SK-N-SH treated with all-trans-retinoic acid at 6 μM for 48 hours (cell line): ENCODE measurements around the gene USP36.

ENCODE experiments used
- ARNTL ChIP-seq: fragments of 450-650 bp; formaldehyde crosslinking; IDR thresholded peaks from 2 replicates; pipeline ENCODE4 v1.5.0; 2020; ENCODE audit warnings: low read depth, mild to moderate bottlenecking, moderate library complexity, borderline replicate concordance
- OSR1 ChIP-seq: fragments of 250-450 bp; sonication (Bioruptor Pico); IDR thresholded peaks from 2 replicates; pipeline ENCODE4 v1.8.0; 2022; ENCODE audit warnings: moderate library complexity, mild to moderate bottlenecking, inconsistent platforms
- RARB ChIP-seq: fragments of 250-450 bp; sonication (Bioruptor Pico); IDR thresholded peaks from 2 replicates; pipeline ENCODE4 v1.8.0; 2021; ENCODE audit warnings: mild to moderate bottlenecking, moderate library complexity
- TOX ChIP-seq: fragments of 250-450 bp; sonication (Bioruptor Pico); IDR thresholded peaks from 2 replicates; pipeline ENCODE4 v1.8.0; 2021; ENCODE audit warnings: mild to moderate bottlenecking, moderate library complexity, borderline replicate concordance
- ZC3H10 ChIP-seq: fragments of 250-450 bp; sonication (Bioruptor Pico); IDR thresholded peaks from 2 replicates; pipeline ENCODE4 v1.5.1; 2021; ENCODE audit warnings: mild to moderate bottlenecking, moderate library complexity
- ZNF565 ChIP-seq: fragments of 450-650 bp; formaldehyde crosslinking; conservative IDR thresholded peaks from 2 replicates; pipeline ENCODE4 v1.5.0; 2020; ENCODE audit warnings: low read depth, mild to moderate bottlenecking, moderate library complexity
- ZNF8 ChIP-seq: fragments of 450-650 bp; formaldehyde crosslinking; IDR thresholded peaks from 2 replicates; pipeline ENCODE4 v1.5.0; 2020; ENCODE audit warnings: mild to moderate bottlenecking, moderate library complexity
- TF ChIP-seq, protein P1 (sequence below): fragments of 250-450 bp; sonication (Bioruptor Pico); IDR thresholded peaks from 2 replicates; pipeline ENCODE4 v1.8.0; 2020; ENCODE audit warnings: mild to moderate bottlenecking, moderate library complexity, borderline replicate concordance
- TF ChIP-seq, protein P2 (sequence below): fragments of 250-450 bp; sonication (Bioruptor Pico); IDR thresholded peaks from 2 replicates; pipeline ENCODE4 v1.5.1; 2021; ENCODE audit warnings: mild to moderate bottlenecking, moderate library complexity

DNA sequence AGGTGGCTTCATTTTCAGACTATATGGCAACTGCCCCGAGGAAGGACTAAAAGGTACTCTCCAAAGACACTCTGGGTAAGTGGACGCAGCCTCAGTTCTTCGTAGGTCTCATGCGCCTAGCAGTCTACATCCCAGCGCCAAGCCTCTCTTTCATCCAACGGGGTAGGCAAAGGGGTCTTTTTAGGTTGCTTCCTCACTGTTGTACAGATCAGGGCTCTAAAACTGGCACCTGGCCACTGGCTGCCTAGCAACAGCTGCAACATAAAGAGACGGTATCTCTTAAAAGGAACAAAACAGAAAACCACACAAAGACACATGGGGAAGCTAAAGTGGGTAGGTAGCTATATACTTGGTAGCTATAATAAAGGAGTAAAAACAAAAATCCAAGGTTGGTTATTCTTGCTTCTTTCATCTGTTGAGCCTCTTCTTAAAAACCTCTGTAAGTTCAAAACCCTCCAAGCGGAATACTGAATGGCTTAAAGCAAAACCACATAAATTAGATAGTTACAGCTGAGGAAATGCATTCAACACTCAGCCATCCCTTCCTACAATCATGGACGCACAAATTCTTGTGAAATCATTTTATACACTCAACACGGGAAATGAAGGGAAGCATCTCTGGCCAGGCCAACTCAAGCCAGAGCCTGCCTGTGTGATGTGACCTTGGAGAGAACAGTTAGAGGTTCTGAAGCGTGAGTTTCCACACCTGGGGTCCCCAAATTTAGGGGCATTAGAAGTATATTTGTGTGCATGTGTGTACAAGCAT, 81.2 kb downstream of the USP36 start:
- TF ChIP-seq, protein P1, sequence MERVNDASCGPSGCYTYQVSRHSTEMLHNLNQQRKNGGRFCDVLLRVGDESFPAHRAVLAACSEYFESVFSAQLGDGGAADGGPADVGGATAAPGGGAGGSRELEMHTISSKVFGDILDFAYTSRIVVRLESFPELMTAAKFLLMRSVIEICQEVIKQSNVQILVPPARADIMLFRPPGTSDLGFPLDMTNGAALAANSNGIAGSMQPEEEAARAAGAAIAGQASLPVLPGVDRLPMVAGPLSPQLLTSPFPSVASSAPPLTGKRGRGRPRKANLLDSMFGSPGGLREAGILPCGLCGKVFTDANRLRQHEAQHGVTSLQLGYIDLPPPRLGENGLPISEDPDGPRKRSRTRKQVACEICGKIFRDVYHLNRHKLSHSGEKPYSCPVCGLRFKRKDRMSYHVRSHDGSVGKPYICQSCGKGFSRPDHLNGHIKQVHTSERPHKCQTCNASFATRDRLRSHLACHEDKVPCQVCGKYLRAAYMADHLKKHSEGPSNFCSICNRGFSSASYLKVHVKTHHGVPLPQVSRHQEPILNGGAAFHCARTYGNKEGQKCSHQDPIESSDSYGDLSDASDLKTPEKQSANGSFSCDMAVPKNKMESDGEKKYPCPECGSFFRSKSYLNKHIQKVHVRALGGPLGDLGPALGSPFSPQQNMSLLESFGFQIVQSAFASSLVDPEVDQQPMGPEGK, result no peak
- TF ChIP-seq RARB, result no peak
- TF ChIP-seq ARNTL, result no peak
- TF ChIP-seq OSR1 (CRISPR knock-in tag), result no peak
- TF ChIP-seq ZNF565 (CRISPR knock-in tag), result no peak
- TF ChIP-seq TOX (CRISPR knock-in tag), result no peak
- TF ChIP-seq ZNF8 (CRISPR knock-in tag), result no peak
- TF ChIP-seq, protein P2, sequence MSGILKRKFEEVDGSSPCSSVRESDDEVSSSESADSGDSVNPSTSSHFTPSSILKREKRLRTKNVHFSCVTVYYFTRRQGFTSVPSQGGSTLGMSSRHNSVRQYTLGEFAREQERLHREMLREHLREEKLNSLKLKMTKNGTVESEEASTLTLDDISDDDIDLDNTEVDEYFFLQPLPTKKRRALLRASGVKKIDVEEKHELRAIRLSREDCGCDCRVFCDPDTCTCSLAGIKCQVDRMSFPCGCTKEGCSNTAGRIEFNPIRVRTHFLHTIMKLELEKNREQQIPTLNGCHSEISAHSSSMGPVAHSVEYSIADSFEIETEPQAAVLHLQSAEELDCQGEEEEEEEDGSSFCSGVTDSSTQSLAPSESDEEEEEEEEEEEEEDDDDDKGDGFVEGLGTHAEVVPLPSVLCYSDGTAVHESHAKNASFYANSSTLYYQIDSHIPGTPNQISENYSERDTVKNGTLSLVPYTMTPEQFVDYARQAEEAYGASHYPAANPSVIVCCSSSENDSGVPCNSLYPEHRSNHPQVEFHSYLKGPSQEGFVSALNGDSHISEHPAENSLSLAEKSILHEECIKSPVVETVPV (CRISPR knock-in tag), result no peak
- TF ChIP-seq ZC3H10 (CRISPR knock-in tag), result no peak
